Measurements from ENCODE around the gene ATP11A.

- no peak for TF ChIP-seq CTCF (IDR thresholded peaks at IDR 0.05)
- no peak for TF ChIP-seq POLR2A (IDR thresholded peaks at IDR 0.05)
Observed at GRCh38 chr13:112804374-112804773, 114.5 kb downstream of the ATP11A start.
